Keratinocyte (primary cell): ENCODE measurements around the gene POLR1A. TPM values are rescaled to one million over a fixed set of nuclear protein-coding genes. Genes with fewer than 3 reads are reported as not detected.

Source experiments
- DNase-seq: peaks from one replicate; pipeline ENCODE4 v3.0.0-alpha.2; 2011; ENCODE audit warnings: low read depth, missing footprints, low spot score
- FAIRE-seq: peaks from 2 replicates; lab custom pipeline; 2011; peaks lifted over from hg19 to GRCh38; lab: Jason Lieb, UNC
- H2AFZ ChIP-seq: 2 replicates; pipeline ENCODE4 v1.6.0; 2012; ENCODE audit warnings: low read length, control low read depth, inconsistent platforms; ENCODE audit not compliant: control insufficient read depth
- H3K27ac ChIP-seq: 2 replicates; pipeline ENCODE4 v1.5.1; 2011; ENCODE audit warnings: low read length; ENCODE audit not compliant: control insufficient read depth, insufficient read depth
- H3K27me3 ChIP-seq: 3 replicates; pipeline ENCODE4 v1.6.0; 2011; ENCODE audit warnings: low read length; ENCODE audit not compliant: control insufficient read depth, insufficient read depth; ENCODE audit errors: extremely low read depth
- H3K36me3 ChIP-seq, 2 experiments: 2 replicates in 1 of 2; 3 replicates in 1 of 2; pipeline ENCODE4 v1.5.1; 2011; ENCODE audit warnings: low read length in 2 of 2, mild to moderate bottlenecking in 1 of 2; ENCODE audit not compliant: control insufficient read depth in 2 of 2, insufficient read depth in 2 of 2; ENCODE audit errors: extremely low read depth in 1 of 2
- H3K4me1 ChIP-seq: 3 replicates; pipeline ENCODE4 v1.5.1; 2011; ENCODE audit warnings: low read length; ENCODE audit not compliant: control insufficient read depth, insufficient read depth; ENCODE audit errors: extremely low read depth
- H3K4me2 ChIP-seq: 3 replicates; pipeline ENCODE4 v1.6.0; 2011; ENCODE audit warnings: low read depth, low read length; ENCODE audit not compliant: control insufficient read depth, insufficient read depth; ENCODE audit errors: extremely low read depth
- H3K4me3 ChIP-seq, 3 experiments: fragments of 200-600 bp in 1 of 3; sonication (generic) in 1 of 3; 2 replicates in 2 of 3; 3 replicates in 1 of 3; pipeline ENCODE4 v1.5.1; 2011 to 2016; ENCODE audit warnings: low read length in 3 of 3, mild to moderate bottlenecking in 3 of 3, control low read depth in 2 of 3, inconsistent platforms in 1 of 3, low read depth in 1 of 3, mixed read lengths in 1 of 3, mixed run types in 1 of 3, moderate library complexity in 1 of 3; ENCODE audit not compliant: control insufficient read depth in 2 of 3, insufficient read depth in 2 of 3; ENCODE audit errors: extremely low read depth in 1 of 3
- H3K79me2 ChIP-seq: 2 replicates; pipeline ENCODE4 v1.6.0; 2012; ENCODE audit warnings: low read length; ENCODE audit not compliant: control insufficient read depth, insufficient read depth
- H3K9ac ChIP-seq: 3 replicates; pipeline ENCODE4 v1.6.0; 2011; ENCODE audit warnings: low read length; ENCODE audit not compliant: control insufficient read depth, insufficient read depth; ENCODE audit errors: extremely low read depth
- H3K9me1 ChIP-seq: 3 replicates; pipeline ENCODE4 v1.6.0; 2011; ENCODE audit warnings: low read length; ENCODE audit not compliant: control insufficient read depth, insufficient read depth; ENCODE audit errors: extremely low read depth
- H3K9me3 ChIP-seq: 2 replicates; pipeline ENCODE4 v1.5.1; 2012; ENCODE audit warnings: low read depth, low read length; ENCODE audit not compliant: control insufficient read depth
- H4K20me1 ChIP-seq: 3 replicates; pipeline ENCODE4 v1.6.0; 2011; ENCODE audit warnings: low read length; ENCODE audit not compliant: control insufficient read depth, insufficient read depth; ENCODE audit errors: extremely low read depth
- CTCF ChIP-seq, 3 experiments: IDR thresholded peaks in 1 of 3; conservative IDR thresholded peaks in 1 of 3; optimal IDR thresholded peaks in 1 of 3; 2 replicates in 2 of 3; 3 replicates in 1 of 3; pipeline versions ENCODE3 to v1.5.1; 2011; ENCODE audit warnings: low read length in 3 of 3, mild to moderate bottlenecking in 3 of 3, moderate library complexity in 2 of 3, control low read depth in 1 of 3, inconsistent platforms in 1 of 3; ENCODE audit not compliant: insufficient read depth in 2 of 3; ENCODE audit errors: extremely low read depth in 1 of 3
- EZH2 ChIP-seq: IDR thresholded peaks from one replicate; pipeline ENCODE4 v1.6.1; 2012; ENCODE audit warnings: inconsistent platforms, mild to moderate bottlenecking, low read length, moderate library complexity
- dilution Hi-C: fragments of 300-500 bp; cut with MboI; formaldehyde crosslinking; loops from one replicate; pipeline ENCODE4 v1.7.0; 2020; ENCODE audit warnings: low sequenced_read_pairs; ENCODE audit not compliant: extremely low pct_ligation_motif_present
- polyA plus RNA-seq, 5 experiments: library from polyadenylated mRNA; depleted of rRNA in 3 of 5; stranded (reverse) in 3 of 5; stranded (forward) in 1 of 5; unstranded in 1 of 5; fragments of >200 nt; gene quantifications; 1 replicate in 1 of 5; 2 replicates in 3 of 5; 3 replicates in 1 of 5; pipeline versions ENCODE4 v1.2.1 to v1.2.3, GENCODE V29; 2011 to 2012; ENCODE audit warnings: missing spikeins in 2 of 5, low read depth in 1 of 5, low replicate concordance in 1 of 5

The POLR1A gene
- polyA plus RNA-seq, 1 donor (not counting 4 experiments of a cell fraction or from before 2014, with no cell fraction given), result 16.1 TPM

GRCh38 chr2:86027922-86028765 lies 77.5 kb downstream of the POLR1A start:
- Histone ChIP-seq H3K9ac (no peak overlapping the region), H3K4me1 (no peaks in the 10 kb centered on the region), H3K79me2 (no peaks in the 10 kb centered on the region), H3K9me1 (no peaks in the 10 kb centered on the region), H2AFZ (no peak overlapping the region), H4K20me1 (no peaks in the 10 kb centered on the region), H3K27ac (no peak overlapping the region), H3K27me3 (no peaks in the 10 kb centered on the region), H3K9me3 (no peaks in the 10 kb centered on the region), H3K4me3 (no peak overlapping the region), H3K36me3 (peaks cover 33% of the 10 kb centered on the region in 2 experiments), H3K4me2 (no peak overlapping the region)
- no peak for TF ChIP-seq CTCF (optimal IDR thresholded peaks at IDR 0.05 in 1 of 3, IDR thresholded peaks at IDR 0.05 in 1 of 3, conservative IDR thresholded peaks at IDR 0.05 in 1 of 3; ENCODE audit: extremely low read depth in 1 of 3, insufficient read depth in 2 of 3, low read length in 3 of 3)
- TF ChIP-seq EZH2, result no peak
- dilution Hi-C loops, result no loop called here
- FAIRE-seq, result no peak
- no peak for DNase-seq

- no peak overlapping the region for H3K4me2 ChIP-seq
- H3K36me3 ChIP-seq, result peaks cover 27 to 29% of the 10 kb centered on the region in 2 experiments
- no peaks in the 10 kb centered on the region for H3K4me1 ChIP-seq
- H4K20me1 ChIP-seq, result no peaks in the 10 kb centered on the region
- H3K27ac ChIP-seq, result no peak overlapping the region
- TF ChIP-seq EZH2 (no peak), CTCF (optimal IDR thresholded peaks at IDR 0.05 in 1 of 3, IDR thresholded peaks at IDR 0.05 in 1 of 3, conservative IDR thresholded peaks at IDR 0.05 in 1 of 3; ENCODE audit: extremely low read depth in 1 of 3, insufficient read depth in 2 of 3, low read length in 3 of 3) (no peak)
- dilution Hi-C loops, result no loop called here
- no peak overlapping the region for H3K9ac ChIP-seq
- no peaks in the 10 kb centered on the region for H3K9me3 ChIP-seq
- H3K4me3 ChIP-seq, result no peak overlapping the region
- no peak for FAIRE-seq
- H2AFZ ChIP-seq, result no peak overlapping the region
- DNase-seq, result no peak
- no peaks in the 10 kb centered on the region for H3K9me1 ChIP-seq
- no peaks in the 10 kb centered on the region for H3K27me3 ChIP-seq
- H3K79me2 ChIP-seq, result no peaks in the 10 kb centered on the region
Measured at GRCh38 chr2:86027196-86027921, 78.3 kb downstream of the POLR1A start.
